MG63 (cell line): ENCODE measurements around the gene C14orf132. TPM values are rescaled to one million over a fixed set of nuclear protein-coding genes. Genes with fewer than 3 reads are reported as not detected.

Experiments
- DNase-seq: peaks from one replicate; pipeline ENCODE4 v3.0.0-alpha.2; 2020
- H3K27me3 ChIP-seq: fragments of 250-450 bp; sonication (Bioruptor Pico); 2 replicates; pipeline ENCODE4 v1.5.1; 2020; ENCODE audit warnings: mild to moderate bottlenecking, moderate library complexity
- H3K36me3 ChIP-seq: fragments of 250-450 bp; sonication (Bioruptor Pico); 2 replicates; pipeline ENCODE4 v1.5.1; 2020; ENCODE audit warnings: mild to moderate bottlenecking, moderate library complexity
- H3K4me3 ChIP-seq: fragments of 250-450 bp; sonication (Bioruptor Pico); 2 replicates; pipeline ENCODE4 v1.5.1; 2020; ENCODE audit warnings: mild to moderate bottlenecking, moderate library complexity
- H3K9me3 ChIP-seq: fragments of 250-450 bp; sonication (Bioruptor Pico); 2 replicates; pipeline ENCODE4 v1.5.1; 2020; ENCODE audit warnings: mild to moderate bottlenecking, moderate library complexity
- total RNA-seq: library from RNA; depleted of rRNA; stranded (reverse); fragments of >200 nt; shearing (Covaris generic); gene quantifications from 2 replicates; pipeline ENCODE4 v1.2.3, GENCODE V29; 2014; ENCODE audit warnings: low replicate concordance

C14orf132 gene
- total RNA-seq, 1 experiment from 2014 or later = 3.8 TPM

- Histone ChIP-seq H3K4me3 (no peak overlapping the region), H3K27me3 (no peaks in the 10 kb centered on the region), H3K9me3 (no peaks in the 10 kb centered on the region), H3K36me3 (no peaks in the 10 kb centered on the region)
- DNase-seq = no peak
Measured at GRCh38 chr14:96097752-96098151, 58.6 kb downstream of the C14orf132 start.

- no peaks in the 10 kb centered on the region for H3K27me3 ChIP-seq
- H3K4me3 ChIP-seq = no peak overlapping the region
- no peaks in the 10 kb centered on the region for H3K9me3 ChIP-seq
- peak; percentile 32 for DNase-seq
- H3K36me3 ChIP-seq = no peaks in the 10 kb centered on the region
Measured at GRCh38 chr14:96098309-96098998, 59.3 kb downstream of the C14orf132 start.

GRCh38 chr14:96098999-96099335, 59.8 kb downstream of the C14orf132 start:
- Histone ChIP-seq H3K27me3 (no peaks in the 10 kb centered on the region), H3K4me3 (no peak overlapping the region), H3K9me3 (no peaks in the 10 kb centered on the region), H3K36me3 (no peaks in the 10 kb centered on the region)
- DNase-seq = no peak

- H3K4me3 ChIP-seq = no peak overlapping the region
- no peaks in the 10 kb centered on the region for H3K9me3 ChIP-seq
- H3K36me3 ChIP-seq = no peaks in the 10 kb centered on the region
- DNase-seq = peak; percentile 70
- no peaks in the 10 kb centered on the region for H3K27me3 ChIP-seq
Measured at GRCh38 chr14:96100161-96101064, 61.3 kb downstream of the C14orf132 start.

- no peak for DNase-seq
- no peak overlapping the region for H3K4me3 ChIP-seq
- H3K9me3 ChIP-seq = no peaks in the 10 kb centered on the region
- H3K36me3 ChIP-seq = no peaks in the 10 kb centered on the region
- H3K27me3 ChIP-seq = no peaks in the 10 kb centered on the region
Measured at GRCh38 chr14:96102081-96102856, 63.1 kb downstream of the C14orf132 start.

- DNase-seq = no peak
- no peaks in the 10 kb centered on the region for H3K9me3 ChIP-seq
Measured at GRCh38 chr14:96103075-96103474, 63.9 kb downstream of the C14orf132 start.

GRCh38 chr14:96103560-96104460, 64.6 kb downstream of the C14orf132 start:
- no peaks in the 10 kb centered on the region for H3K36me3 ChIP-seq

More at GRCh38 chr14:96103075-96103474, 63.9 kb downstream of the C14orf132 start:
- no peaks in the 10 kb centered on the region for H3K36me3 ChIP-seq
- H3K27me3 ChIP-seq = no peaks in the 10 kb centered on the region
- no peak overlapping the region for H3K4me3 ChIP-seq

GRCh38 chr14:96104469-96105057, 65.4 kb downstream of the C14orf132 start:
- H3K4me3 ChIP-seq = no peak overlapping the region
- peak; percentile 96 for DNase-seq
- H3K9me3 ChIP-seq = no peaks in the 10 kb centered on the region
- no peaks in the 10 kb centered on the region for H3K27me3 ChIP-seq
- no peaks in the 10 kb centered on the region for H3K36me3 ChIP-seq

More at GRCh38 chr14:96103560-96104460, 64.6 kb downstream of the C14orf132 start:
- Histone ChIP-seq H3K9me3 (no peaks in the 10 kb centered on the region), H3K27me3 (no peaks in the 10 kb centered on the region), H3K4me3 (no peak overlapping the region)
- no peak for DNase-seq

- H3K36me3 ChIP-seq = no peaks in the 10 kb centered on the region
- no peak for DNase-seq
- no peak overlapping the region for H3K4me3 ChIP-seq
- H3K27me3 ChIP-seq = no peaks in the 10 kb centered on the region
- H3K9me3 ChIP-seq = no peaks in the 10 kb centered on the region
Measured at GRCh38 chr14:96105089-96105925, 66.1 kb downstream of the C14orf132 start.

- no peaks in the 10 kb centered on the region for H3K9me3 ChIP-seq
- H3K36me3 ChIP-seq = no peaks in the 10 kb centered on the region
- H3K4me3 ChIP-seq = no peak overlapping the region
- H3K27me3 ChIP-seq = no peaks in the 10 kb centered on the region
- DNase-seq = no peak
Measured at GRCh38 chr14:96105926-96106441, 66.8 kb downstream of the C14orf132 start.

- Histone ChIP-seq H3K36me3 (no peaks in the 10 kb centered on the region), H3K4me3 (no peak overlapping the region), H3K9me3 (no peaks in the 10 kb centered on the region), H3K27me3 (no peaks in the 10 kb centered on the region)
- no peak for DNase-seq
Measured at GRCh38 chr14:96106891-96107290, 67.7 kb downstream of the C14orf132 start.

GRCh38 chr14:96108061-96108795, 69.1 kb downstream of the C14orf132 start:
- Histone ChIP-seq H3K36me3 (no peaks in the 10 kb centered on the region), H3K4me3 (no peak overlapping the region), H3K27me3 (no peaks in the 10 kb centered on the region), H3K9me3 (no peaks in the 10 kb centered on the region)
- DNase-seq = no peak

- no peaks in the 10 kb centered on the region for H3K36me3 ChIP-seq
- DNase-seq = no peak
- no peaks in the 10 kb centered on the region for H3K9me3 ChIP-seq
- H3K27me3 ChIP-seq = no peaks in the 10 kb centered on the region
- no peak overlapping the region for H3K4me3 ChIP-seq
Measured at GRCh38 chr14:96108911-96109310, 69.7 kb downstream of the C14orf132 start.

GRCh38 chr14:96109596-96110355, 70.6 kb downstream of the C14orf132 start:
- Histone ChIP-seq H3K36me3 (no peaks in the 10 kb centered on the region), H3K9me3 (peaks cover 4% of the 10 kb centered on the region), H3K27me3 (no peaks in the 10 kb centered on the region), H3K4me3 (no peak overlapping the region)
- no peak for DNase-seq
